ENCODE results near the gene HPGD.

The HPGD gene

GRCh38 chr4:174464949-174465348 lies 57.3 kb downstream of the HPGD start:
- no peak overlapping the region for H3K9ac ChIP-seq (ENCODE audit: low read length)
- no peaks in the 10 kb centered on the region for H3K9me3 ChIP-seq (ENCODE audit: control insufficient read depth, low read depth, low read length)
- H3K4me1 ChIP-seq (ENCODE audit: control insufficient read depth, low read depth, low read length) = peaks cover 4% of the 10 kb centered on the region
- H3K36me3 ChIP-seq (ENCODE audit: control insufficient read depth, low read depth, low read length) = no peaks in the 10 kb centered on the region
- H3K27ac ChIP-seq (ENCODE audit: low read length) = no peak overlapping the region
- no peak overlapping the region for H3K4me3 ChIP-seq (ENCODE audit: low read length)
- H3K27me3 ChIP-seq (ENCODE audit: control insufficient read depth, insufficient read depth, low read length) = no peaks in the 10 kb centered on the region

- Histone ChIP-seq H3K27me3 (ENCODE audit: control insufficient read depth, insufficient read depth, low read length) (no peaks in the 10 kb centered on the region), H3K27ac (ENCODE audit: low read length) (no peak overlapping the region), H3K36me3 (ENCODE audit: control insufficient read depth, low read depth, low read length) (no peaks in the 10 kb centered on the region), H3K4me1 (ENCODE audit: control insufficient read depth, low read depth, low read length) (peaks cover 4% of the 10 kb centered on the region), H3K4me3 (ENCODE audit: low read length) (no peak overlapping the region), H3K9ac (ENCODE audit: low read length) (no peak overlapping the region), H3K9me3 (ENCODE audit: control insufficient read depth, low read depth, low read length) (no peaks in the 10 kb centered on the region)
These were observed 60.7 kb downstream of the HPGD start for GRCh38 chr4:174461466-174462106.

GRCh38 chr4:174460684-174461083 lies 61.6 kb downstream of the HPGD start:
- no peaks in the 10 kb centered on the region for H3K27me3 ChIP-seq (ENCODE audit: control insufficient read depth, insufficient read depth, low read length)
- peaks cover 4% of the 10 kb centered on the region for H3K4me1 ChIP-seq (ENCODE audit: control insufficient read depth, low read depth, low read length)

GRCh38 chr4:174457468-174457867 lies 64.8 kb downstream of the HPGD start:
- H3K9me3 ChIP-seq (ENCODE audit: control insufficient read depth, low read depth, low read length) = no peaks in the 10 kb centered on the region
- H3K36me3 ChIP-seq (ENCODE audit: control insufficient read depth, low read depth, low read length) = no peaks in the 10 kb centered on the region
- H3K4me1 ChIP-seq (ENCODE audit: control insufficient read depth, low read depth, low read length) = peaks cover 8% of the 10 kb centered on the region
- H3K27me3 ChIP-seq (ENCODE audit: control insufficient read depth, insufficient read depth, low read length) = no peaks in the 10 kb centered on the region
- H3K4me3 ChIP-seq (ENCODE audit: low read length) = no peak overlapping the region
- H3K27ac ChIP-seq (ENCODE audit: low read length) = no peak overlapping the region
- H3K9ac ChIP-seq (ENCODE audit: low read length) = no peak overlapping the region

More at GRCh38 chr4:174460684-174461083, 61.6 kb downstream of the HPGD start:
- no peak overlapping the region for H3K4me3 ChIP-seq (ENCODE audit: low read length)
- no peak overlapping the region for H3K27ac ChIP-seq (ENCODE audit: low read length)
- H3K9ac ChIP-seq (ENCODE audit: low read length) = no peak overlapping the region
- H3K36me3 ChIP-seq (ENCODE audit: control insufficient read depth, low read depth, low read length) = no peaks in the 10 kb centered on the region
- H3K9me3 ChIP-seq (ENCODE audit: control insufficient read depth, low read depth, low read length) = no peaks in the 10 kb centered on the region

GRCh38 chr4:174454815-174455473 lies 67.3 kb downstream of the HPGD start:
- Histone ChIP-seq H3K27me3 (ENCODE audit: control insufficient read depth, insufficient read depth, low read length) (no peaks in the 10 kb centered on the region), H3K27ac (ENCODE audit: low read length) (no peak overlapping the region), H3K9ac (ENCODE audit: low read length) (no peak overlapping the region), H3K9me3 (ENCODE audit: control insufficient read depth, low read depth, low read length) (no peaks in the 10 kb centered on the region), H3K4me3 (ENCODE audit: low read length) (no peak overlapping the region), H3K36me3 (ENCODE audit: control insufficient read depth, low read depth, low read length) (no peaks in the 10 kb centered on the region), H3K4me1 (ENCODE audit: control insufficient read depth, low read depth, low read length) (peaks cover 14% of the 10 kb centered on the region)

- Histone ChIP-seq H3K9ac (ENCODE audit: low read length) (no peak overlapping the region), H3K4me3 (ENCODE audit: low read length) (peak overlapping the region; percentile 12), H3K27ac (ENCODE audit: low read length) (no peak overlapping the region), H3K4me1 (ENCODE audit: control insufficient read depth, low read depth, low read length) (peaks cover 14% of the 10 kb centered on the region), H3K36me3 (ENCODE audit: control insufficient read depth, low read depth, low read length) (no peaks in the 10 kb centered on the region), H3K9me3 (ENCODE audit: control insufficient read depth, low read depth, low read length) (no peaks in the 10 kb centered on the region), H3K27me3 (ENCODE audit: control insufficient read depth, insufficient read depth, low read length) (no peaks in the 10 kb centered on the region)
These were observed 70.5 kb downstream of the HPGD start for GRCh38 chr4:174451718-174452296.

GRCh38 chr4:174450786-174451125 lies 71.5 kb downstream of the HPGD start:
- H3K36me3 ChIP-seq (ENCODE audit: control insufficient read depth, low read depth, low read length) = no peaks in the 10 kb centered on the region
- peaks cover 14% of the 10 kb centered on the region for H3K4me1 ChIP-seq (ENCODE audit: control insufficient read depth, low read depth, low read length)
- no peak overlapping the region for H3K27ac ChIP-seq (ENCODE audit: low read length)
- no peaks in the 10 kb centered on the region for H3K9me3 ChIP-seq (ENCODE audit: control insufficient read depth, low read depth, low read length)
- no peak overlapping the region for H3K9ac ChIP-seq (ENCODE audit: low read length)
- H3K27me3 ChIP-seq (ENCODE audit: control insufficient read depth, insufficient read depth, low read length) = no peaks in the 10 kb centered on the region
- H3K4me3 ChIP-seq (ENCODE audit: low read length) = no peak overlapping the region

- no peak overlapping the region for H3K27ac ChIP-seq (ENCODE audit: low read length)
- no peaks in the 10 kb centered on the region for H3K27me3 ChIP-seq (ENCODE audit: control insufficient read depth, insufficient read depth, low read length)
- no peak overlapping the region for H3K4me3 ChIP-seq (ENCODE audit: low read length)
These were observed 72.1 kb downstream of the HPGD start for GRCh38 chr4:174449944-174450785.

GRCh38 chr4:174449152-174449551 lies 73.1 kb downstream of the HPGD start:
- Histone ChIP-seq H3K9ac (ENCODE audit: low read length) (no peak overlapping the region), H3K27me3 (ENCODE audit: control insufficient read depth, insufficient read depth, low read length) (no peaks in the 10 kb centered on the region), H3K4me1 (ENCODE audit: control insufficient read depth, low read depth, low read length) (peaks cover 14% of the 10 kb centered on the region), H3K36me3 (ENCODE audit: control insufficient read depth, low read depth, low read length) (no peaks in the 10 kb centered on the region), H3K9me3 (ENCODE audit: control insufficient read depth, low read depth, low read length) (no peaks in the 10 kb centered on the region), H3K4me3 (ENCODE audit: low read length) (no peak overlapping the region), H3K27ac (ENCODE audit: low read length) (no peak overlapping the region)

More at GRCh38 chr4:174449944-174450785, 72.1 kb downstream of the HPGD start:
- Histone ChIP-seq H3K9ac (ENCODE audit: low read length) (no peak overlapping the region), H3K9me3 (ENCODE audit: control insufficient read depth, low read depth, low read length) (no peaks in the 10 kb centered on the region), H3K4me1 (ENCODE audit: control insufficient read depth, low read depth, low read length) (peaks cover 14% of the 10 kb centered on the region), H3K36me3 (ENCODE audit: control insufficient read depth, low read depth, low read length) (no peaks in the 10 kb centered on the region)

- Histone ChIP-seq H3K9me3 (ENCODE audit: control insufficient read depth, low read depth, low read length) (no peaks in the 10 kb centered on the region), H3K36me3 (ENCODE audit: control insufficient read depth, low read depth, low read length) (no peaks in the 10 kb centered on the region), H3K27me3 (ENCODE audit: control insufficient read depth, insufficient read depth, low read length) (no peaks in the 10 kb centered on the region), H3K9ac (ENCODE audit: low read length) (no peak overlapping the region), H3K27ac (ENCODE audit: low read length) (no peak overlapping the region), H3K4me3 (ENCODE audit: low read length) (no peak overlapping the region), H3K4me1 (ENCODE audit: control insufficient read depth, low read depth, low read length) (no peaks in the 10 kb centered on the region)
These were observed 77.9 kb downstream of the HPGD start for GRCh38 chr4:174444390-174444789.

Data from iPS-18a (cell line).